ENCODE measurements around the gene FUT1.
A peak's percentile ranks its signal among the peaks of the same experiment; 100 is the strongest.
"Not testable (repeated sequence)": the region's sequence is repeated elsewhere in the genome, so short reads cannot be mapped to it uniquely, and the experiment has no call there.

Gene FUT1

DNA sequence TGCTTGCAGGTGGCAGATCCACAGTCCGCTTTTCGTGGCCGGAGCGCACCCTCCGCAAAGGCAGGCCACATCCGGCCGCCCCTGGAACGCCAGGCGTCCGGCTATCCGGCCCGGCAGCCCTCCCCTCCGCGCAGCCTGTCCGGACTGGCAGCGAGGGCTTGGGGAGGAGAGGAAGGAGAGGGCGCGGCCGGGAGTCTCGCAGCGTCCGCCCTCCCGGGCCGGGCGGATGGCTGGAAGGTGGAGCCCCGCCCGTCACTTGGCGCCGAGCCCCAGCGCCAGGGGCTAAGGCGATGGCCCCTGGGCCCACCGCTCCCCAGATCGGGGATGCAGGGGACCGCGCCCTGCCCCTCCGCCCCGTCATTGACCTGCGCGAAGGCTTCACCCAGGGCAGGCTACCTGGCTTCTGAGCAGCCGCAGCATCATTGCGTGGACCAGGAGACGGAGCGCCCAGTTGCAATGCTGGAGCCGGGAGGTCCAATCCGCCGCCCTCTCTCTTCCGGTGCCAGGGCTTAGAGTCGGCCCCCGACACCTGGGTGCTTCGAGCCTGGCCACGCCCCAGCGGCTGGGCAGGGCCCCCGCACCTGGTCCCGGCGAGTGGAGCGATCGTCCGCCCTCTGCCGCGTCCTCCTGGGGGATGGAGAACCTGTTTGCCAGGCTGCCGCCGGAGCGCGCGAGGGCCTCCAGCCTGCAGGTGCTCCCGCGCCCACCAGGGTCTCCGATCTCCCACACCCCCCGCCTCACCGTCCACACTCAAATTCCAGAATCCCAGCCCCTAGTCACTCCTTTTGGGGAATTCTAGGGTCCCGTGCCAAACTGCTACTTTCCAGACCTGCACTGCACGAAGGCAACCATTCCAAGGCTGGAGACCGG, at the start of gene FUT1:
Gene FUT1, minus strand, starts transcription at position 146 of the 870 bp plus-strand sequence. CDS start 1,360 bp downstream, outside the sequence.
- Mint-ChIP-seq H3K27ac (no peak within 1 kb of the TSS), H3K9me3 (no peaks in the 10 kb centered on the region), H3K27me3 (ENCODE audit: low read depth) (peaks cover 25% of the 10 kb centered on the region), H3K4me1 (ENCODE audit: low read depth) (peaks cover 19% of the 10 kb centered on the region), H3K36me3 (ENCODE audit: low read depth) (no peaks in the 10 kb centered on the region), H3K4me3 (peak within 1 kb of the TSS; percentile 74)

DNA sequence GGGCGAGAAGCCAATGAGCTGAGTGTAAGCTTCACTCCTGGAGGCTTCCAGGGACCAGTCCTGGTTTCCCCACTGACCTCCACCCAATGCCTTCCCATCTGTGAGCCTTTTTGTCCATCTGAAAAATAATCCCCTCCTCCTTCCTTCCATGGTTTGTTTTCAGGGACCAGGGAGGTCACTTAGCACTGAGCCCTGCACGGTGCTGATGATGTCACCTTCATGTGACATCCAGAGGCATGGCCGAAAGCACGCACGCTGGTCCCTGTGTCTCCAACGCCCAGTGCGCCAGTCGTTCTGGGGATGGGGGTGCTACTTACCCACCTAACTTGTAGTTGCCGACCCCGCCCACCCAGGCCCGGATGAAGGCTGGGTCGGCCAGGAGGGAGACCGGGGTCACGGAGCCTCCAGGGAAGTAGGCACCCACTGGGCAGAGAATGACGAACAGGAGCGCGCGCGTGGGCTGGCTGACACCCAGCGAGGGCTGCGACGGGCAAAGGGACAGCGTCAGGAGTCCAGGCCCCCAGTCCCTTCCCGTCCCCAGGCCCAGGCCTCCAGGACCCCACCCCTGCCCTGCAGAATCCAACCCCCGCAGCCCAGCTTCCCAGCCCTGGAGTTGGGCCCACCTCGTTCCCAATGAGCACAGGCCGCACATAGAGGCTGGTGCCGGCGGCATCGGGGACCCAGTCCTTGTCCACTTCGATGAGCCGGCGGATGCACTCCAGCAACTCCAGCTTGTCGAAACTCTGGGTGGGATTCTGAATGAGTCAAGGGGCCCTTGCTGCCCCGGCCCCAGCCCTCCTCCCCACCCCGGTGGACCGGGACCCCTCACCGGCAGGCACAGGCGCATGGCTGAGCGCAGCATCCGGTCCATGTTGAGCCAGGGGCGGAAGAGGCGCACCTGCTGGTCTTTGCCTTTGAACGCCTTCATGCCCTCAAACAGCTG, 47.2 kb upstream of the FUT1 start:
- Mint-ChIP-seq H3K36me3 (ENCODE audit: low read depth) (peaks cover 5% of the 10 kb centered on the region), H3K27me3 (ENCODE audit: low read depth) (no peaks in the 10 kb centered on the region), H3K27ac (no peak overlapping the region), H3K4me3 (no peak overlapping the region), H3K9me3 (no peaks in the 10 kb centered on the region), H3K4me1 (ENCODE audit: low read depth) (peaks cover 8% of the 10 kb centered on the region)

DNA sequence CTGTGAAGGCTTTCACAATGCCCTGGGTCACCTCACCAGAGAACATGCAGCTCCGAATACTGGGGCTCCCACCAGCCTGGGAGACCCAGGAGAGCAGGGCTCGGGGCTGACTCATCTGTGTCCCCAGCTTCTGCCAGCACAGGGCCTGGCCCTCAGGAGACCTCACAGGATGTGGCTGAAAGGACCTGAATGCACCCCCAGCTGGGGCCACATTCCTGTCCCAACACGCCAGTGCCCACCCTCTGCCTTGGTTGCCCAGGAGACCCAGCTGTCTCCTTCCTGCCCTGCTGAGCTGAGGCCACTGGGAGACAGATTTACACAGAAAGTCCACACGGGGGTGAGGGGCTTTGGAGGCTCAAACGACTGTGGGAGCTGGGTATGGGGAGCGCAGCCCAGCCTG, 46.5 kb upstream of the FUT1 start:
- no peaks in the 10 kb centered on the region for H3K27me3 Mint-ChIP-seq (ENCODE audit: low read depth)
- peaks cover 5% of the 10 kb centered on the region for H3K36me3 Mint-ChIP-seq (ENCODE audit: low read depth)
- no peaks in the 10 kb centered on the region for H3K9me3 Mint-ChIP-seq

DNA sequence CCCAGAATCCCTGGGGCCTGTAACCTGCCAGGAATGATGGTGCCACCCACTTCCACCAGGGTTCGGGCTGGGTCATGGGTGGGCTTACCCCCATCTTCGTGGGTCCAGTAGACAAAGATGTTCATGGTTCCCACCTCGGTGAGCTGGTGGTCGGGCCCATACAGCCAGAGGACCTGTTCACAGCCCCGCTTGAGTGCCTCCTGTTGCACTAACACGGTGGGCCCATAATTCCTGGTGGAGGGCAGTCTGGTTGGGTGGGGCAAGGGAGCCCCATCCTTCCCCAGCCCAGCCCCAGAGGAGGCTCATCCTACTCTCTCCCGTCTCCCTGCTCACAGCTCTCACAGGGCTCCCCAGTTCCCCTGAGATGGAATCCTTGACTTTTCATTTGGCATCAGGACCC, 44.7 kb upstream of the FUT1 start:
- H3K9me3 Mint-ChIP-seq: no peaks in the 10 kb centered on the region
- peaks cover 11% of the 10 kb centered on the region for H3K4me1 Mint-ChIP-seq (ENCODE audit: low read depth)
- peaks cover 5% of the 10 kb centered on the region for H3K36me3 Mint-ChIP-seq (ENCODE audit: low read depth)
- peak overlapping the region; percentile 31 for H3K27ac Mint-ChIP-seq
- peak overlapping the region; percentile 48 for H3K4me3 Mint-ChIP-seq
- H3K27me3 Mint-ChIP-seq (ENCODE audit: low read depth): no peaks in the 10 kb centered on the region

More for the DNA sequence above, 46.5 kb upstream of the FUT1 start:
- Mint-ChIP-seq H3K4me1 (ENCODE audit: low read depth) (peaks cover 11% of the 10 kb centered on the region), H3K27ac (no peak overlapping the region), H3K4me3 (no peak overlapping the region)

DNA sequence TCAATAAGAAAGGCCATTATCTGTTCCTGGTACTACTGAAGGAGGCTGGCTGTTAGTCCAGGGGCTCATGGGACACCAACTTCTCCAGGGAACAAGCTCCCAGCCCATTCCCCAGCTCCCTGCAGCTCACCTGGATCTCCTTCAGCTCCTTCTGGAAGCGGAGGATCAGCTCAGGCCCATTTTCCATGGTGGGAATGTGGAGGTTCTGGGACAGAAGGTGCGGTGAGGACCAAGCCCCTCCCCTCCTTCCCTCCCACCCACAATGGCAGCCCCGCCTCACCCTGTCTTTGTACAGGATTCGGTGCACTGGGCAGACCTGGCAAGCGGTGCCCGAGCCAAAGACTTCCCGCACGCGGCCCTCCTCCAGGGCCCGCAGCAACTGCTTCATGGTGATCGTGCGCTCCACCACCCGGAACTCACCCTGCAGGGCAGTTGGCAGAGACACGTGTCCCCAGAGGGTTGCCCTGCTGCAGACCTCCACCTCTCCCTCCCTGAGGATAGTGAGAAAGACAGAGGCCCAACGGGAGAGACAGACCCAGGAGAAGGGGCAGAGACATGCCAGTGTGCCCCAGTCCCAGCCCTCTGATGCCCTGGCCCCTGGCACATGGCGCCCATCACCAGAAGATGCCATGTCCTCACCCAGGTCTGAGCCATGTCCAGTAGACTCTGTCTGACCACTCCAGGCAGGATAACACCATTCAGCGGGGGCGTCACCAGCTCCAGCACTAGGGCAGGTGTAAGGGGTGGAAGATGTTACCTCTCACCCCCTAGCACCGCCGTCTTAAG, 44.0 kb upstream of the FUT1 start:
- H3K27ac Mint-ChIP-seq: no peak overlapping the region
- no peaks in the 10 kb centered on the region for H3K27me3 Mint-ChIP-seq (ENCODE audit: low read depth)
- no peak overlapping the region for H3K4me3 Mint-ChIP-seq
- peaks cover 5% of the 10 kb centered on the region for H3K36me3 Mint-ChIP-seq (ENCODE audit: low read depth)
- H3K4me1 Mint-ChIP-seq (ENCODE audit: low read depth): peaks cover 11% of the 10 kb centered on the region
- no peaks in the 10 kb centered on the region for H3K9me3 Mint-ChIP-seq

DNA sequence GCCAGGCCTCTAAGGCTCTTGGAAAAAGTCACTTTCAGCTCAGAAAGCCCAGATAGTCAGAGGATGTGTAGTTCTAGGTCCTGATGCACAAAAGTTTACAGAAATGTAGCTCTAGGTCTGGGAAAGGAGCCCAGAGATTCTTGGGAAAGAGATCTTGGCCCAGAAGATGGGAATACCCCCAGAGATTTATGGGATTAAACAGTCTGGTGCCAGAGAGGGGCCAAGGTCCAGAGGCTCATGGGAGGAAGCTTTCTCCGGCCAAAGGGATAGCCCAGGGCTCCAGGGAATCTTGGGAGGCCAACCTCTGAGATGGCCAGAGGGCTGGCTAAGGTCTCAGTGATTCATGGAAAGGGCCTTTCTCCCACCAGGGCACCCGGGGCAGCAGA, 43.2 kb upstream of the FUT1 start:
- H3K36me3 Mint-ChIP-seq (ENCODE audit: low read depth): peaks cover 5% of the 10 kb centered on the region
- peaks cover 11% of the 10 kb centered on the region for H3K4me1 Mint-ChIP-seq (ENCODE audit: low read depth)
- H3K9me3 Mint-ChIP-seq: no peaks in the 10 kb centered on the region
- H3K27ac Mint-ChIP-seq: peak overlapping the region; percentile 87
- peak overlapping the region; percentile 93 for H3K4me3 Mint-ChIP-seq
- H3K27me3 Mint-ChIP-seq (ENCODE audit: low read depth): no peaks in the 10 kb centered on the region

DNA sequence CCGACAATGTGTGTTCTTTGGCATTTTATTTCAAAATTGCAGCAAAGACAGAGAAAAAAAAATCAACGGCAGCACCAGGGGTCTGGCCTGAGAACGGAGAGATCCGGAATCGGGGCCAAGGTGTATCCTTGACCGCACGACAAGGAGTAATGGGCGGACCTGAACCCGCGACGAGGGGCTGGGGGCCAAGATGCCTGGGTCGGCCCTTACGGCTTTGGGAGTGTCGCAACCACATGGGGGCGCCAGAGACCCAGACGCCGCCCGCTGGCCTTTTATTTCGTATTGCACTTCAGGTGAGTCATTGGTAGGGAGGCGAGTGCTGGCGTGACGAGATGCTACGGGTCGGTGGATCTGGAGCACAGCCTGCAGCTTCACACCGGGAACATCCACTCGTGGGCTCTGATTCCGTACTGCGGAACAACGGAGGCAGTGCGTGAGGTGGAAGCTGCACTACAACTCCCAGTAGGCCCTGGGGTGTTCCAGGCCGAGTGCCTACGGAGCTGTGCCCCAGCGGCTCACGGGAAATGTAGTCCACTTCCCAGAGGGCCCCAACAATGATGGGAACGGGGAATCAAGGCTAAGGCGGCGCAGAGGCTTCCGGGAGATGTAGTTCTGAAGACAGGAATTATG, 42.7 kb upstream of the FUT1 start:
- Mint-ChIP-seq H3K9me3 (no peaks in the 10 kb centered on the region), H3K4me3 (peak overlapping the region; percentile 93), H3K27me3 (ENCODE audit: low read depth) (no peaks in the 10 kb centered on the region), H3K4me1 (ENCODE audit: low read depth) (peaks cover 11% of the 10 kb centered on the region), H3K27ac (peak overlapping the region; percentile 87), H3K36me3 (ENCODE audit: low read depth) (peaks cover 3% of the 10 kb centered on the region)

DNA sequence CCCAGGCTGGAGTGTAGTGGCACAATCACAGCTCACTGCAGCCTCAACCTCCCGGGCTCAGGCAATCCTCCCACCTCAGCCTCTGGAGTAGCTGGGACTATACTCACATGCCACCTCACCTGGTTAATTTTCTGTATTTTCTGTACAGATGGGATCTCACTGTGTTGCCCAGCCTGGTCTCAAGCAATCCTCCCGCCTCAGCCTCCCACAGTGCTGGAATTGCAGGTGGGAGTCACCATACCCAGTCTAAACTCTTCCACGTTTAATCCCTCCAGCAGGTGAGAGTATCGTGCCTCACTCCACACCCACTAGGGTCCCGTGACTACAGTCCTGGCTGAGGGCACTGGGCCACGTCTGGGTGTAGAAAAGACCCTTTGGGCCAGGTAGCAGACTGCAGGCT, 41.9 kb upstream of the FUT1 start:
- Mint-ChIP-seq H3K4me3 (peak overlapping the region; percentile 70), H3K36me3 (ENCODE audit: low read depth) (peaks cover 3% of the 10 kb centered on the region), H3K27ac (no peak overlapping the region), H3K27me3 (ENCODE audit: low read depth) (no peaks in the 10 kb centered on the region), H3K9me3 (no peaks in the 10 kb centered on the region), H3K4me1 (ENCODE audit: low read depth) (peaks cover 11% of the 10 kb centered on the region)

DNA sequence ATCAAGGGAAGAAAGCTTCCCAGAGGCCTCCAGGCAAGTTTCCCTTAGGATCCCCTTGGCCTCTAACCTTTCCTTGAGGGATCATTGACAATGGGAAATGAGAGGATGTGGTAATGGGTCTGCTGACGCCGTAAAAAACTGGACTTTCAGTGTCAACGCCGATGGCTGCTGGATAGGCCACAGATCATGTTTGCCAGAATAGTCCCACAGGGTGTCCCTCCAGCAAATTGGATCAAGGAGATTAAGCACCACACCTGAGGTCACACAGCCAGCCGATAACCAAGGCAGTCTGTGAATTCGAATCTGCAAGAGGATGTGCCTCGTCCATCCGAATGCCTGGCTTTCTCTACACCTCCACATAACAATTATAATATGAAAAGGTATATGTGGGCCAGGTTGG, 40.8 kb upstream of the FUT1 start:
- no peaks in the 10 kb centered on the region for H3K27me3 Mint-ChIP-seq (ENCODE audit: low read depth)
- no peak overlapping the region for H3K4me3 Mint-ChIP-seq
- H3K36me3 Mint-ChIP-seq (ENCODE audit: low read depth): peaks cover 3% of the 10 kb centered on the region
- no peaks in the 10 kb centered on the region for H3K9me3 Mint-ChIP-seq
- no peak overlapping the region for H3K27ac Mint-ChIP-seq
- H3K4me1 Mint-ChIP-seq (ENCODE audit: low read depth): peaks cover 11% of the 10 kb centered on the region

DNA sequence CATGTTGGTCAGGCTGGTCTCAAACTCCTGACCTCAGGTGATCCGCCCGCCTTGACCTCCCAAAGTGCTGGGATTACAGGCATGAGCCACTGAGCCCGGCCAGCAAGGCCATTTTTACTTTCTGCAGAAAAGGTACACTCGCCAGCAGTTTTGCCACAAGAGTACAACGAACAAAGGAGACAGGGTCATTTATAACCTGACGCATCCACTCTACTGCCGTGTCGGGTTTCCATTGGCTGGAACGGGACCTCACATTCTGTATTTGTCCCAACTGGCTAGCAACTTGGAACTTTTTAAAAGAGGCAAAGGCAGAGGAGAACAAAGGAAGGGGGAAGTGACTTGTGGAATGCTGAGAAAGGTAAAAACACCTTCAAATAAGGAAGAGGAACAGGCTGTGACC, 34.9 kb upstream of the FUT1 start:
- not testable (repeated sequence) for H3K9me3 Mint-ChIP-seq; H3K36me3 Mint-ChIP-seq (ENCODE audit: low read depth); H3K27me3 Mint-ChIP-seq (ENCODE audit: low read depth); H3K27ac Mint-ChIP-seq; H3K4me3 Mint-ChIP-seq; H3K4me1 Mint-ChIP-seq (ENCODE audit: low read depth)

DNA sequence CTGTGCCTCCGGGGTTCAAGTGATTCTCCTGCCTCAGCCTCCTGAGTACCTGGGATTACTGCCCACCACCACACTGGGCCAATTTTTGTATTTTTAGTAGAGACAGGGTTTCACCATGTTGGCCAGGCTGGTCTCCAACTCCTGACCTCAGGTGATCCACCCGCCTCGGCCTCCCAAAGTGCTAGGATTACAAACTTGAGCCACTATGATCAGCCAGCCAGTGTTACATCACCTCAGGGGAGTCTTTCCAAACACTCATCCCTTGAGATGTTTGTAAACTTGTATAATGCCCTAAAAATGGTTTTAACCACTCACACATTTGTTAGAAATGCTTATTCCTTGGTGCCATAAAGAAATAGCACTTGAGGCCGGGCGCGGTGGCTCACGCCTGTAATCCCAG, 34.0 kb upstream of the FUT1 start:
- not testable (repeated sequence) for H3K4me1 Mint-ChIP-seq (ENCODE audit: low read depth); H3K4me3 Mint-ChIP-seq; H3K9me3 Mint-ChIP-seq; H3K27me3 Mint-ChIP-seq (ENCODE audit: low read depth); H3K36me3 Mint-ChIP-seq (ENCODE audit: low read depth); H3K27ac Mint-ChIP-seq

DNA sequence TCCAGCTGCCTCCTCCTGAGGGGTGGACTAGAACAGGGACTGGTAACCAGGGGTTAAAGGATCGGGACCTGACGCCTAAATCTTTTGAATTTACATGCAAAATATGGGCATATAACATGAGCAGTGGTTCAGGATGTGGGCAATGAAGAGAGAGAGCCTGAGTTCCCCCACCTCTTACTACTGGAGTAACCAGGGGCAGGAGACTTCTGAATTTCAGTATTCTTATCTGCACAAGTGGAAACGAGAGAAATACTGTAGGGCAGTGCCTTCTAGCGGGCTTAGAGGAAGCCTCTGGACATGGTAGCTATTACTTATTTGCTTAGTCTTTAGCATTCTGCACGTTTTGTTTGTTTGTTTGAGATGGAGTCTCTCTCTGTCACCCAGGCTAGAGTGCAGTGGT, 32.1 kb upstream of the FUT1 start:
- Mint-ChIP-seq H3K4me1 (ENCODE audit: low read depth) (peaks cover 8% of the 10 kb centered on the region), H3K9me3 (no peaks in the 10 kb centered on the region), H3K4me3 (no peak overlapping the region), H3K36me3 (ENCODE audit: low read depth) (no peaks in the 10 kb centered on the region), H3K27me3 (ENCODE audit: low read depth) (peaks cover 7% of the 10 kb centered on the region), H3K27ac (no peak overlapping the region)

DNA sequence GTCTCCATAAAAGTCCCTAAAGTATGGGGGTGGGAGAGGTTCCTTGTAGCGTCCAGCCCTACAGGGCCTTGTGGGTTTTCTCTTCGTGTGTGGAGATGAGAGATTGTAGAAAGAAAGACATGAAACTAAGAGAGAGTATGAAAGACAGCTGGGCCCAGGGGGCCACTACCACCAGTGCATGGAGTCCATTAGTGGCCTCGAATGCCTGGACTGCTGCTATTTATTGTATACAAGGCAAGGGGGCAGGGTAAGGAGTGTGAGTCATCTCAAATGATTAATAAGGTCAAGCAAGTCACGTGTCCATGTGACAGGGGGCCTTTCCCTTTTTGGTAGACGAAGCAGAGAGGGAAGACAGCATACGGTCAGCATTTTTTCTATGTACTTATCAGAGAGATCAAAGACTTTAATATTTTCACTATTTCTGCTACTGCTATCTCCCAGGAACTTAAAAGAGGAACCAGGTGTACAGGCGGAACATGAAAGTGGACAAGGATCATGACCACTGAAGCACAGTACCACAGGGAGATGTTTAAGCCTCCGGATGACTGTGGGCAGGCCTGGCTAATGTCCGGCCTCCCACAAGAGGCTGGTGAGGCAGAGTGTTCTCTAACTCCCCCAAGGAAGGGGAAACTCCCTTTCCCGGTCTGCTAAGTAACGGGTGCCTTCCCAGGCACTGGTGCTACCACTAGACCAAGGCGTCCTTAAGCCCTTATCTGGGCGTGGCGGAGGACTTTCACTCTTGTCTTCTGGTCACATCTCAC, 28.4 kb upstream of the FUT1 start:
- no peak overlapping the region for H3K27ac Mint-ChIP-seq
- H3K4me1 Mint-ChIP-seq (ENCODE audit: low read depth): peaks cover 6% of the 10 kb centered on the region
- H3K9me3 Mint-ChIP-seq: no peaks in the 10 kb centered on the region
- no peaks in the 10 kb centered on the region for H3K36me3 Mint-ChIP-seq (ENCODE audit: low read depth)
- no peak overlapping the region for H3K4me3 Mint-ChIP-seq
- H3K27me3 Mint-ChIP-seq (ENCODE audit: low read depth): peaks cover 7% of the 10 kb centered on the region
